Keratinocyte (primary cell): ENCODE data around the gene PTPRN2. TPM values are rescaled to one million over a fixed set of nuclear protein-coding genes. Genes with fewer than 3 reads are reported as not detected.
A peak's percentile ranks its signal among the peaks of the same experiment; 100 is the strongest.

Experiments
- DNase-seq: peaks from one replicate; pipeline ENCODE4 v3.0.0-alpha.2; 2011; ENCODE audit warnings: low read depth, missing footprints, low spot score
- FAIRE-seq: peaks from 2 replicates; lab custom pipeline; 2011; peaks lifted over from hg19 to GRCh38; lab: Jason Lieb, UNC
- H2AFZ ChIP-seq: 2 replicates; pipeline ENCODE4 v1.6.0; 2012; ENCODE audit warnings: low read length, control low read depth, inconsistent platforms; ENCODE audit not compliant: control insufficient read depth
- H3K27ac ChIP-seq: 2 replicates; pipeline ENCODE4 v1.5.1; 2011; ENCODE audit warnings: low read length; ENCODE audit not compliant: control insufficient read depth, insufficient read depth
- H3K27me3 ChIP-seq: 3 replicates; pipeline ENCODE4 v1.6.0; 2011; ENCODE audit warnings: low read length; ENCODE audit not compliant: control insufficient read depth, insufficient read depth; ENCODE audit errors: extremely low read depth
- H3K36me3 ChIP-seq, 2 experiments: 2 replicates in 1 of 2; 3 replicates in 1 of 2; pipeline ENCODE4 v1.5.1; 2011; ENCODE audit warnings: low read length in 2 of 2, mild to moderate bottlenecking in 1 of 2; ENCODE audit not compliant: control insufficient read depth in 2 of 2, insufficient read depth in 2 of 2; ENCODE audit errors: extremely low read depth in 1 of 2
- H3K4me1 ChIP-seq: 3 replicates; pipeline ENCODE4 v1.5.1; 2011; ENCODE audit warnings: low read length; ENCODE audit not compliant: control insufficient read depth, insufficient read depth; ENCODE audit errors: extremely low read depth
- H3K4me2 ChIP-seq: 3 replicates; pipeline ENCODE4 v1.6.0; 2011; ENCODE audit warnings: low read depth, low read length; ENCODE audit not compliant: control insufficient read depth, insufficient read depth; ENCODE audit errors: extremely low read depth
- H3K4me3 ChIP-seq, 3 experiments: fragments of 200-600 bp in 1 of 3; sonication (generic) in 1 of 3; 2 replicates in 2 of 3; 3 replicates in 1 of 3; pipeline ENCODE4 v1.5.1; 2011 to 2016; ENCODE audit warnings: low read length in 3 of 3, mild to moderate bottlenecking in 3 of 3, control low read depth in 2 of 3, inconsistent platforms in 1 of 3, low read depth in 1 of 3, mixed read lengths in 1 of 3, mixed run types in 1 of 3, moderate library complexity in 1 of 3; ENCODE audit not compliant: control insufficient read depth in 2 of 3, insufficient read depth in 2 of 3; ENCODE audit errors: extremely low read depth in 1 of 3
- H3K79me2 ChIP-seq: 2 replicates; pipeline ENCODE4 v1.6.0; 2012; ENCODE audit warnings: low read length; ENCODE audit not compliant: control insufficient read depth, insufficient read depth
- H3K9ac ChIP-seq: 3 replicates; pipeline ENCODE4 v1.6.0; 2011; ENCODE audit warnings: low read length; ENCODE audit not compliant: control insufficient read depth, insufficient read depth; ENCODE audit errors: extremely low read depth
- H3K9me1 ChIP-seq: 3 replicates; pipeline ENCODE4 v1.6.0; 2011; ENCODE audit warnings: low read length; ENCODE audit not compliant: control insufficient read depth, insufficient read depth; ENCODE audit errors: extremely low read depth
- H3K9me3 ChIP-seq: 2 replicates; pipeline ENCODE4 v1.5.1; 2012; ENCODE audit warnings: low read depth, low read length; ENCODE audit not compliant: control insufficient read depth
- H4K20me1 ChIP-seq: 3 replicates; pipeline ENCODE4 v1.6.0; 2011; ENCODE audit warnings: low read length; ENCODE audit not compliant: control insufficient read depth, insufficient read depth; ENCODE audit errors: extremely low read depth
- CTCF ChIP-seq, 3 experiments: IDR thresholded peaks in 1 of 3; conservative IDR thresholded peaks in 1 of 3; optimal IDR thresholded peaks in 1 of 3; 2 replicates in 2 of 3; 3 replicates in 1 of 3; pipeline versions ENCODE3 to v1.5.1; 2011; ENCODE audit warnings: low read length in 3 of 3, mild to moderate bottlenecking in 3 of 3, moderate library complexity in 2 of 3, control low read depth in 1 of 3, inconsistent platforms in 1 of 3; ENCODE audit not compliant: insufficient read depth in 2 of 3; ENCODE audit errors: extremely low read depth in 1 of 3
- EZH2 ChIP-seq: IDR thresholded peaks from one replicate; pipeline ENCODE4 v1.6.1; 2012; ENCODE audit warnings: inconsistent platforms, mild to moderate bottlenecking, low read length, moderate library complexity
- dilution Hi-C: fragments of 300-500 bp; cut with MboI; formaldehyde crosslinking; loops from one replicate; pipeline ENCODE4 v1.7.0; 2020; ENCODE audit warnings: low sequenced_read_pairs; ENCODE audit not compliant: extremely low pct_ligation_motif_present
- polyA plus RNA-seq, 5 experiments: library from polyadenylated mRNA; depleted of rRNA in 3 of 5; stranded (reverse) in 3 of 5; stranded (forward) in 1 of 5; unstranded in 1 of 5; fragments of >200 nt; gene quantifications; 1 replicate in 1 of 5; 2 replicates in 3 of 5; 3 replicates in 1 of 5; pipeline versions ENCODE4 v1.2.1 to v1.2.3, GENCODE V29; 2011 to 2012; ENCODE audit warnings: missing spikeins in 2 of 5, low read depth in 1 of 5, low replicate concordance in 1 of 5

Gene PTPRN2
- polyA plus RNA-seq, 1 donor (not counting 4 experiments of a cell fraction or from before 2014, with no cell fraction given), result not detected

- Histone ChIP-seq H3K27me3 (no peaks in the 10 kb centered on the region), H4K20me1 (no peaks in the 10 kb centered on the region), H3K9me3 (peaks cover 13% of the 10 kb centered on the region), H3K9me1 (no peaks in the 10 kb centered on the region), H3K4me2 (no peak overlapping the region), H2AFZ (no peak overlapping the region), H3K4me1 (no peaks in the 10 kb centered on the region), H3K27ac (no peak overlapping the region), H3K4me3 (no peak overlapping the region), H3K79me2 (no peaks in the 10 kb centered on the region), H3K36me3 (no peaks in the 10 kb centered on the region), H3K9ac (no peak overlapping the region)
- TF ChIP-seq EZH2 (no peak), CTCF (optimal IDR thresholded peaks at IDR 0.05 in 1 of 3, IDR thresholded peaks at IDR 0.05 in 1 of 3, conservative IDR thresholded peaks at IDR 0.05 in 1 of 3; ENCODE audit: extremely low read depth in 1 of 3, insufficient read depth in 2 of 3, low read length in 3 of 3) (peak in 2 of 3 experiments; percentile 32 to 34)
- dilution Hi-C loops, result no loop called here
- no peak for DNase-seq
- no peak for FAIRE-seq
Measured at GRCh38 chr7:158394936-158395335, 192.7 kb downstream of the PTPRN2 start.

- H3K4me1 ChIP-seq, result no peaks in the 10 kb centered on the region
- H2AFZ ChIP-seq, result no peak overlapping the region
- no peaks in the 10 kb centered on the region for H4K20me1 ChIP-seq
- no peak overlapping the region for H3K27ac ChIP-seq
- H3K4me2 ChIP-seq, result no peak overlapping the region
- peaks cover 13% of the 10 kb centered on the region for H3K9me3 ChIP-seq
- dilution Hi-C loops, result no loop called here
- no peaks in the 10 kb centered on the region for H3K27me3 ChIP-seq
- H3K79me2 ChIP-seq, result no peaks in the 10 kb centered on the region
- H3K36me3 ChIP-seq, result no peaks in the 10 kb centered on the region
- no peak overlapping the region for H3K4me3 ChIP-seq
- no peak for TF ChIP-seq EZH2
- TF ChIP-seq CTCF (optimal IDR thresholded peaks at IDR 0.05 in 1 of 3, IDR thresholded peaks at IDR 0.05 in 1 of 3, conservative IDR thresholded peaks at IDR 0.05 in 1 of 3; ENCODE audit: extremely low read depth in 1 of 3, insufficient read depth in 2 of 3, low read length in 3 of 3), result no peak
- FAIRE-seq (no peak), DNase-seq (no peak)
- no peaks in the 10 kb centered on the region for H3K9me1 ChIP-seq
- H3K9ac ChIP-seq, result no peak overlapping the region
Measured at GRCh38 chr7:158393926-158394625, 193.5 kb downstream of the PTPRN2 start.
